B cell (primary cell): Measurements from ENCODE around the gene LDLRAD2. TPM values are rescaled to one million over a fixed set of nuclear protein-coding genes. Genes with fewer than 3 reads are reported as not detected.

Source experiments
- ATAC-seq: fragments of 200-7000 bp; cut with Tn5 transposase; one replicate; pipeline ENCODE4 v1.10.0; 2021; ENCODE audit warnings: low read depth, mild to moderate bottlenecking, moderate number of reproducible peaks, moderate library complexity
- CTCF ChIA-PET: fragments of 350-600 bp; sonication (Branson Sonifier 250); formaldehyde crosslinking; loops from one replicate; lab custom pipeline; 2021; ENCODE audit warnings: antibody characterized with exemption, inconsistent platforms; lab: Charles Lee
- POLR2A ChIA-PET: fragments of 350-600 bp; sonication (Branson Sonifier 250); formaldehyde crosslinking; loops from one replicate; lab custom pipeline; 2021; ENCODE audit warnings: antibody characterized with exemption; lab: Charles Lee
- DNase-seq: peaks from one replicate; pipeline ENCODE4 v3.0.0; 2013
- H2AFZ ChIP-seq: 2 replicates; pipeline ENCODE4 v1.6.1; 2012; ENCODE audit warnings: mild to moderate bottlenecking, low read depth, low read length; ENCODE audit not compliant: insufficient read depth, poor library complexity, severe bottlenecking
- H3K27ac ChIP-seq, 2 donors: 1 replicate in 1 of 2; 2 replicates in 1 of 2; pipeline ENCODE4 v1.5.1; 2012 to 2013; ENCODE audit warnings: low read length in 2 of 2, mild to moderate bottlenecking in 2 of 2, moderate library complexity in 1 of 2
- H3K27me3 ChIP-seq, 4 experiments: fragments of 200-600 bp in 1 of 4; sonication (generic) in 1 of 4; replicated peaks in 1 of 4; 1 replicate in 2 of 4; 2 replicates in 2 of 4; pipeline versions ENCODE4 v1.6.1 to v1.7.0; 2013 to 2016; ENCODE audit warnings: low read length in 3 of 4, mild to moderate bottlenecking in 2 of 4, mixed read lengths in 1 of 4, moderate library complexity in 1 of 4; ENCODE audit not compliant: insufficient read depth in 4 of 4, control insufficient read depth in 3 of 4; ENCODE audit errors: control extremely low read depth in 1 of 4
- H3K36me3 ChIP-seq, 2 experiments: replicated peaks in 1 of 2; 1 replicate in 1 of 2; 2 replicates in 1 of 2; pipeline versions ENCODE4 v1.6.1 to v1.7.1; 2013; ENCODE audit warnings: low read length in 1 of 2; ENCODE audit not compliant: insufficient read depth in 2 of 2, control insufficient read depth in 1 of 2; ENCODE audit errors: control extremely low read depth in 1 of 2, extremely low read depth in 1 of 2
- H3K4me1 ChIP-seq, 2 donors: fragments of 200-600 bp in 1 of 2; sonication (generic) in 1 of 2; 1 replicate in 1 of 2; 2 replicates in 1 of 2; pipeline versions ENCODE4 v1.5.1 to v1.6.1; 2013 to 2017; ENCODE audit warnings: low read length in 2 of 2; ENCODE audit not compliant: control insufficient read depth in 2 of 2, insufficient read depth in 2 of 2
- H3K4me2 ChIP-seq: replicated peaks from 2 replicates; pipeline ENCODE3; 2012; ENCODE audit warnings: mild to moderate bottlenecking, low read depth, low read length; ENCODE audit not compliant: poor library complexity, severe bottlenecking
- H3K4me3 ChIP-seq, 5 experiments: fragments of 200-600 bp in 1 of 5; sonication (generic) in 1 of 5; 1 replicate in 3 of 5; 2 replicates in 2 of 5; pipeline versions ENCODE4 v1.5.1 to v1.7.0; 2011 to 2016; ENCODE audit warnings: low read length in 4 of 5, mild to moderate bottlenecking in 4 of 5, low read depth in 2 of 5, control low read depth in 1 of 5, moderate library complexity in 1 of 5; ENCODE audit not compliant: insufficient read depth in 1 of 5; ENCODE audit errors: control extremely low read depth in 1 of 5, extremely low read depth in 1 of 5
- H3K79me2 ChIP-seq: fragments of 200-600 bp; sonication (generic); one replicate; pipeline ENCODE4 v1.6.0; 2016; ENCODE audit warnings: low read length; ENCODE audit not compliant: control insufficient read depth, insufficient read depth
- H3K9ac ChIP-seq: fragments of 200-600 bp; sonication (generic); 2 replicates; pipeline ENCODE4 v1.6.1; 2017; ENCODE audit warnings: mild to moderate bottlenecking, low read length, moderate library complexity
- H3K9me3 ChIP-seq, 3 donors: one replicate each; pipeline versions ENCODE4 v1.6.1 to v1.7.1; 2013; ENCODE audit warnings: low read length in 2 of 3; ENCODE audit not compliant: control insufficient read depth in 2 of 3, insufficient read depth in 1 of 3; ENCODE audit errors: control extremely low read depth in 1 of 3
- H4K20me1 ChIP-seq: 2 replicates; pipeline ENCODE4 v1.6.0; 2012; ENCODE audit warnings: mild to moderate bottlenecking, low read length; ENCODE audit not compliant: insufficient read depth, control insufficient read depth, poor library complexity, severe bottlenecking
- H3K27ac Mint-ChIP-seq: one replicate; pipeline ENCODE4 v1.8.0; 2021; ENCODE audit warnings: mixed read lengths
- H3K27me3 Mint-ChIP-seq: one replicate; pipeline ENCODE4 v1.8.0; 2021; ENCODE audit warnings: mixed read lengths
- H3K4me1 Mint-ChIP-seq: one replicate; pipeline ENCODE4 v1.8.0; 2021; ENCODE audit warnings: mixed read lengths
- H3K4me3 Mint-ChIP-seq: one replicate; pipeline ENCODE4 v1.8.0; 2021; ENCODE audit warnings: mixed read lengths
- H3K9me3 Mint-ChIP-seq: one replicate; pipeline ENCODE4 v1.8.0; 2022; ENCODE audit warnings: mixed read lengths; ENCODE audit not compliant: insufficient read depth
- CTCF ChIP-seq: fragments of 200-600 bp; IDR thresholded peaks from one replicate; pipeline ENCODE4 v1.8.0; 2022; ENCODE audit warnings: antibody characterized with exemption, mild to moderate bottlenecking
- EZH2 ChIP-seq: IDR thresholded peaks from 2 replicates; pipeline ENCODE4 v1.6.1; 2012; ENCODE audit warnings: borderline replicate concordance, low read depth, mild to moderate bottlenecking, moderate library complexity, low read length; ENCODE audit not compliant: insufficient read depth, poor library complexity, severe bottlenecking
- WGBS: methylation state at CpG from one replicate; pipeline ENCODE4 v1.1.5; 2013; ENCODE audit warnings: missing lambda C conversion rate; ENCODE audit not compliant: insufficient coverage; 5-methylcytosine and 5-hydroxymethylcytosine counted together
- intact Hi-C: fragments of 100-400 bp; cut with micrococcal nuclease; formaldehyde crosslinking; loops from one replicate; pipeline ENCODE4 v1.10.0; 2022
- polyA plus RNA-seq: library from polyadenylated mRNA; depleted of rRNA; stranded (reverse); fragments of >200 nt; gene quantifications from 2 replicates; pipeline ENCODE4 v1.2.3, GENCODE V29; 2012
- total RNA-seq, 2 donors: library from RNA; stranded (reverse); fragments of 120-200 nt in 1 of 2; gene quantifications; 1 replicate in 1 of 2; 2 replicates in 1 of 2; pipeline versions ENCODE4 v1.2.3 to v1.2.4, GENCODE V29; 2013 to 2022

Gene LDLRAD2
- total and polyA plus RNA-seq, 2 donors (not counting 1 experiment from before 2014, with no cell fraction given), result 0.47 to 3.0 TPM

- CTCF ChIA-PET, result no interaction called here
- no peaks in the 10 kb centered on the region for H3K27me3 ChIP-seq
- peak overlapping the region; percentile 8 for H3K4me3 Mint-ChIP-seq
- peaks cover 40 to 57% of the 10 kb centered on the region in 2 donors for H3K4me1 ChIP-seq
- peak overlapping the region; percentile 50 for H3K4me2 ChIP-seq
- no peak for DNase-seq
- peaks cover 72% of the 10 kb centered on the region for H3K4me1 Mint-ChIP-seq
- intact Hi-C loops, result no loop called here
- peaks cover 75% of the 10 kb centered on the region for H4K20me1 ChIP-seq
- H3K4me3 ChIP-seq, result no peak overlapping the region
- H3K9me3 ChIP-seq, result peaks cover 0 to 4% (median 0%) of the 10 kb centered on the region in 3 donors
- no peak overlapping the region for H3K9ac ChIP-seq
- peak overlapping the region; percentile 85 for H3K27ac Mint-ChIP-seq
- no peaks in the 10 kb centered on the region for H3K9me3 Mint-ChIP-seq
- TF ChIP-seq CTCF, result no peak
- no peaks in the 10 kb centered on the region for H3K36me3 ChIP-seq
- no peak overlapping the region for H2AFZ ChIP-seq
- no CpG with 5 or more reads among the region's 7 CpGs for WGBS
- no peaks in the 10 kb centered on the region for H3K27me3 Mint-ChIP-seq
- H3K79me2 ChIP-seq, result peaks cover 100% of the 10 kb centered on the region
- no peak for ATAC-seq
- POLR2A ChIA-PET, result interaction anchor here (0.7 to 1.3 kb wide), 2 partner anchors 19 to 268 kb away, joined by 4 to 6 read pairs; partner anchors contain the start of gene USP48
- peak overlapping the region; percentile 44 to 74 for H3K27ac ChIP-seq
These were observed 48.2 kb upstream of the LDLRAD2 start for GRCh38 chr1:21763694-21764419.

GRCh38 chr1:21764615-21765423, 47.2 kb upstream of the LDLRAD2 start:
- H3K4me3 ChIP-seq, result no peak overlapping the region
- no peak for ATAC-seq

More at GRCh38 chr1:21764615-21765423, 47.2 kb upstream of the LDLRAD2 start:
- TF ChIP-seq EZH2 (no peak), CTCF (no peak)
- POLR2A ChIA-PET, result interaction anchor here (0.5 to 0.7 kb wide), 2 partner anchors 36 to 267 kb away, joined by 3 to 6 read pairs; no protein-coding TSS in a partner anchor
- H3K4me2 ChIP-seq, result no peak overlapping the region
- H3K27ac ChIP-seq, result no peak overlapping the region
- WGBS, result 79% methylated on average over 8 of the region's 13 CpGs
- peaks cover 0 to 4% (median 0%) of the 10 kb centered on the region in 3 donors for H3K9me3 ChIP-seq
- H3K9ac ChIP-seq, result no peak overlapping the region
- no peak overlapping the region for H2AFZ ChIP-seq
- H3K79me2 ChIP-seq, result peaks cover 100% of the 10 kb centered on the region
- H4K20me1 ChIP-seq, result peaks cover 76% of the 10 kb centered on the region
- peaks cover 0 to 3% of the 10 kb centered on the region in 2 experiments for H3K36me3 ChIP-seq
- peak overlapping the region; percentile 42 for H3K27ac Mint-ChIP-seq
- no peaks in the 10 kb centered on the region for H3K27me3 ChIP-seq
- DNase-seq, result no peak
- no peaks in the 10 kb centered on the region for H3K27me3 Mint-ChIP-seq
- CTCF ChIA-PET, result interaction anchor here (0.7 kb wide), 2 partner anchors 56 to 345 kb away, joined by 3 to 6 read pairs; no protein-coding TSS in a partner anchor
- peak overlapping the region; percentile 30 for H3K4me3 Mint-ChIP-seq
- intact Hi-C loops, result no loop called here
- H3K4me1 Mint-ChIP-seq, result peaks cover 67% of the 10 kb centered on the region
- H3K4me1 ChIP-seq, result peaks cover 40 to 53% of the 10 kb centered on the region in 2 donors
- H3K9me3 Mint-ChIP-seq, result no peaks in the 10 kb centered on the region
